HTERT RPE-1 (cell line): ENCODE data around the gene BABAM1.

Experiments used
- in situ Hi-C: fragments of 300-500 bp; cut with MboI; formaldehyde crosslinking; loops from 4 replicates; pipeline ENCODE4 v1.14.3; 2020; ENCODE audit warnings: low sequenced_read_pairs

Gene BABAM1

GRCh38 chr19:17302391-17303166, 35.3 kb downstream of the BABAM1 start:
- in situ Hi-C loops = no loop called here

- in situ Hi-C loops = no loop called here
These were observed 36.1 kb downstream of the BABAM1 start, which contains the start of gene ABHD8 for GRCh38 chr19:17303167-17303939. ABHD8 (minus strand) TSS chr19:17303425; CDS start chr19:17301616, 1,809 bp downstream.

- in situ Hi-C loops = no loop called here
These were observed 36.7 kb downstream of the BABAM1 start for GRCh38 chr19:17303940-17304267.

- in situ Hi-C loops = no loop called here
These were observed 37.4 kb downstream of the BABAM1 start for GRCh38 chr19:17304386-17305215.

- in situ Hi-C loops = no loop called here
These were observed 37.9 kb downstream of the BABAM1 start for GRCh38 chr19:17305216-17305516.

- in situ Hi-C loops = no loop called here
These were observed 38.5 kb downstream of the BABAM1 start, which contains the start of gene MRPL34 for GRCh38 chr19:17305517-17306284. MRPL34 (plus strand) TSS chr19:17305872; CDS start chr19:17305893, 21 bp downstream.

GRCh38 chr19:17306285-17306714, 39.1 kb downstream of the BABAM1 start:
- in situ Hi-C loops = no loop called here

- in situ Hi-C loops = no loop called here
These were observed 40.7 kb downstream of the BABAM1 start for GRCh38 chr19:17307876-17308377.

- in situ Hi-C loops = no loop called here
These were observed 42.1 kb downstream of the BABAM1 start, which contains the start of gene DDA1 for GRCh38 chr19:17309198-17309964. DDA1 (plus strand) TSS chr19:17309563; CDS start chr19:17309655, 92 bp downstream.

GRCh38 chr19:17309965-17310461, 42.8 kb downstream of the BABAM1 start:
- in situ Hi-C loops = no loop called here

GRCh38 chr19:17311455-17312188, 44.4 kb downstream of the BABAM1 start:
- in situ Hi-C loops = no loop called here

- in situ Hi-C loops = no loop called here
These were observed 45.2 kb downstream of the BABAM1 start for GRCh38 chr19:17312189-17313113.

GRCh38 chr19:17314007-17314593, 46.9 kb downstream of the BABAM1 start:
- in situ Hi-C loops = no loop called here

GRCh38 chr19:17318966-17319365, 51.7 kb downstream of the BABAM1 start:
- in situ Hi-C loops = no loop called here

GRCh38 chr19:17319473-17320238, 52.4 kb downstream of the BABAM1 start:
- in situ Hi-C loops = no loop called here

- in situ Hi-C loops = no loop called here
These were observed 53.2 kb downstream of the BABAM1 start for GRCh38 chr19:17320435-17320834.
